Ishikawa (cell line): ENCODE results near the gene PBLD.

Source experiments
- EP300 ChIP-seq: IDR thresholded peaks from 2 replicates; pipeline ENCODE4 v1.6.1; 2012; ENCODE audit warnings: borderline replicate concordance
- NFIC ChIP-seq: IDR thresholded peaks from 2 replicates; pipeline ENCODE4 v1.6.1; 2012
- YY1 ChIP-seq: IDR thresholded peaks from 2 replicates; pipeline ENCODE4 v1.6.1; 2012; ENCODE audit warnings: low read depth

DNA sequence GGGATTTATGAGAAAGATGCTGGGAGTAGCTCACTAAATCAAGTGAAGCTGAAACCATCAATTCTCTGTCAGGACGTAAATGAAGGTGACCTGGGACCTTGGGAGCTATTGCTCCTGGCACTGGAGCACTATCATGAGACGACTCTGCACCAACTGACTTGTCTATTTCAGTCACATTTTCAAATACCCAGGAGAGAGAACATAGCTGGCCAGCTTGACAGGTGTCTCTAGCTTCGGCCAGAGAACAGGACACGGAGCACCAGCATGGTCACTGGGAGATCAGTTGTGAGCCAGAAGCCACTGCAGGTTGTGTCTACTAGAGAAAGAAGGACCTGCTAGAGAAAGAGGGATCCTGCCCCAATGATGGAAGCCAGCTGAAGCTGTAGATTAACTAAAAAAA is 83.4 kb downstream of the PBLD start:
- TF ChIP-seq EP300 (no peak), NFIC (no peak), YY1 (no peak)
